ENCODE measurements around the gene CXCL8.

- no peak for TF ChIP-seq EZH2 (IDR thresholded peaks at IDR 0.05)
- TF ChIP-seq CTCF (IDR thresholded peaks at IDR 0.05): no peak
- no peak for TF ChIP-seq EZH2phosphoT487 (IDR thresholded peaks at IDR 0.05)
These were observed 24.9 kb downstream of the CXCL8 start for GRCh38 chr4:73765296-73765695.

Data from neural progenitor cell (in vitro differentiated cells).